Measurements from ENCODE around the gene ENPP1.

DNA sequence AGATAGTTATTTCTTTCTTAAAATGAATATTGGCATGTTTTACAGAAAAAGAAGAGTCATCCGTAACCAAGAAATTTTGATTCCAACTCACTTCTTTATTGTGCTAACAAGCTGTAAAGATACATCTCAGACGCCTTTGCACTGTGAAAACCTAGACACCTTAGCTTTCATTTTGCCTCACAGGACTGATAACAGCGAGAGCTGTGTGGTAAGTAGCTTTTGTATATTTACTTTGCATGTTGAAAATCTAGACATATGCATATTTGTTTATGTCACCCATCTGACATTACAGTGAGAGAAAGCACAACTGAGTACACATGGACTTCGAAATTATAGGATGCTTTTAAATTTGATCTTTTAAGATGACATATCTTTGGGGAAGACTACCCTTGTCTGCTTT is 78.7 kb downstream of the ENPP1 start:
- TF ChIP-seq CTCF (conservative IDR thresholded peaks at IDR 0.05) (no peak), EZH2 (IDR thresholded peaks at IDR 0.05; ENCODE audit: low read depth) (no peak)
